Raji (cell line): Measurements from ENCODE around the gene LEMD1.

Experiments used
- POLR2A ChIP-seq: IDR thresholded peaks from 2 replicates; pipeline ENCODE4 v1.6.1; 2011; ENCODE audit warnings: low read depth, low read length, control low read depth; ENCODE audit not compliant: insufficient read depth

LEMD1 gene

DNA sequence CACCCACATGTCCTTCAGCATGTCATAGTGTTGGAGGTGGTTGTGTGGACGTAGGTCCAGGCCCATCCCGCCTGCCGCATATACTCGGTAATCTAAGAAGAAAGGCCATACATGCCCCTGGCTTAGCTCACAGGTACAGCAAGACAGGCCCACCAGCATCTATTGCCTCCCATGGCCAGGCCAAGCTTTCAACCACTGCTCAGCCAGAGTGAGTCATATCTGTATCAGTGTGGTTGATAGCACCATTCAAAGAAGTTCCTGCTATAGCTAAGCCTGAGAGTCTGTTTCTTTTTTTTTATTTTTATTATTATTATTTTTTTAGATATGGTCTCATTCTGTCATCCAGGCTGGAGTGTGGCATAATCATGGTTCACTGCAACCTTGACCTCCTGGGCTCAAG, 82.1 kb downstream of the LEMD1 start:
- TF ChIP-seq POLR2A: no peak

DNA sequence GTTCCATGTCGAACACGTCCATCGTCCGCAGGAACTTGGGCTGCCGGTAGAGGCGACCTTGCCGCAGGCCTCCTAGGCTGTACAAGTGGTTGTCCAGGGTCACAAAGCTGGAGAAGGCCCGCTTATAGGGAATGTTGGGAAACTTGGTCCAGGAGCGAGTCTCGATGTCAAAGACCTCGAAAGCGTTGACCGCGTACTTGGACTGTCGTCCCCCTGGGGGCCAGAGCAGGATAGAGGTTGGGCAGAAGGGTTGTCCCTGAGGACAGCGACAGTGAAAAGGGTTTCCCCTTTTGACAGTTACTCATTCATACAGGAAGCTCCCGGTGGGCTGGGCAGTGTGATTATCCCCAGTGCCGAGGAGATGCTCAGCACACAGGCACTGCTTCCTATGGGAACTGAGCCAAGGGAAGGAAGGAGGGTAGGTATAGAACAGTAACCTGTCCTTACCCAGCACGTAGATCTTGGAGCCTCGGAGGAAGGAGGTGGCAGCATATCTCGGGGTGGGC, 82.6 kb downstream of the LEMD1 start:
- no peak for TF ChIP-seq POLR2A

DNA sequence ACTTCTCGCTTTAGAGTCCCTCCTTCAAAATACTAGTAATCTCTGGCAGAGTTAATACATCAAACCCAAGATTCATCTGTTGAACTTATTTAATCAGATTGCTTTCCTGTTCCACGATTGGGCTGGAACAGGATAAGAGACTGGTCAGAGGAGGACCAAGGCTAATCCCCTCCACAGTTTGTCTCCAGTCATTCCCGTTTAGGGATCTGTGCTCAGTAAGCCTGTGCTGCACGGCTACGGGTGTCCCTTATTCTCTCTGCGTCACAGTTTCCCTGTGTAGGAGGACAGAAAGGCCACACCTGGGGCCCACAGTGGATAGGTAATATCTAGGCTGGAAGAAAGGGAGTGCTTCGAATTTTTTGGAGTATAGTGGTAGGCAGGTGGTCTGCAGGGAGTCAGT, 83.8 kb downstream of the LEMD1 start:
- no peak for TF ChIP-seq POLR2A

DNA sequence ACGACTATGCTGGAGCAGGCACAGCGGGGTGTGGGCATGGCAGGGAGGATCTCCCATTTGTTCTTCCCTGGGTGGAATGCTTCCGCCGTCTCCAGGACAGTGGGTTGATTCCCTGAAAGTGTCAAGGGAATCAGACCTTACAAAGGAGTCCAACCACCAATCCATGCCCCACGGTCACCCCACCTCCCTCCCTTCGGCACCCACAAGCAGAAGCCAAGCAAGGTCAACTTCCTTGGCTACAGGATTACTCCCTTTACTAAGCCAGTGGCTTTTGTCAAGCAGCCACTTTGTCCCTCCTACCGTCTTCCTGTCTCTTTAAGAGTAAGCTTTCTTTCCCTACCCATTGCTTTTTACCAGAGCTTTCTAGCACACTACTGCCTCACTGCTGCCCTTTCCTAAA, 84.4 kb downstream of the LEMD1 start:
- TF ChIP-seq POLR2A: no peak

DNA sequence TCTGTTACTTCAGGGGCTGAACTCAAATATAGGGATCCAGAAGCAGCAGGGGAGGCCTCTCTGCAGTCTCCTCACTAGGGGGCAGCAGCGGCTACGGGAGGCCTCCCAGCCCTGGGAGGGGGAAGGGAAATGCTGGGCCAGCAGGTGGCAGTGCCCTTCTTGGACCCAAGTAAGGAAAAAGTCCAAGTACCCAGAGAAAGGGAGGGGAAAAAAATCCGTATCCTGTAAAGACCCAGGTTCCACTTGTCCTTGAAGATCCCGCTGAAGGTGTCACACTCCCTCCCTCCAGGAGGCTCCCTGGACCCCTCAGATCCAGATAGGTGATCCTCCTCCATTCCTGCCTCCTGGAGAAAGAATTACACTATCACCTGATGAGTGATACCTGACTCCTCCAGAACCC, 86.2 kb downstream of the LEMD1 start:
- no peak for TF ChIP-seq POLR2A

DNA sequence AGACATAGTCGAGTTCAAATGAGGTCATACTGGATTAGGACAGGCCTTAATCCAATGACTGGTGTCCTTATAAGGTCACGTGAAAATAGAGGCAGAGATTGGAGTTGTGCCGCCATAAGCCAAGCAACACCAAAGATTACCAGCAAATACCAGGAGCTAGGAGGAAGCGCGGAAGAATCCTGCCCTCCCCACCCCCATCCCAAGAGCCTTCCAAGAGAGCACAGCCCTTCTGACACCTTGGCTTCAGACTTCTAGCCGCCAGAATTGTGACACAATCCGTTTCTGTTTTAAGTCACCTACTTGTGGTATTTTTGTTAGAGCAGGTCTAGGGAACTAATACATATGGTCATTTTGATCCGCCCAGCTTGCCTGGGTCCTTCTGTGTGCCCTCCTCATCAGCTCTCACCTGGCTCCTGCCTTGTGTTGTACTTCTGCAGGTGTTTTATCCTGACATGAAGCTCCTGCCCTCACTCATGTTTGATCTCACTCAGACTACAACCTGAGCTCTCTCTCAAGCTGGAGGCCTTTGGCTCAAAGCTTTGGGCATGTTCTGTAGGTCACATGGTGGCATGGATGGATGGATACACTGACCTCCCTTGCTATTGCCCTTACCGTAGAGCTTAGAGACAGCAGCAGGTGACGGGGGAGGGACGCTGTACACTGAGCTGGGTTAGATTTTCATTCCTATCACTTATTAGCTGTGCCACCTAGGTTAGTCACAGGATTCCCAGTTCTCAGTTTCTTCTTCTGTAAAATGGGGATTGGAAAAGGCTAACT, 89.7 kb downstream of the LEMD1 start:
- TF ChIP-seq POLR2A: no peak
